Osteocyte (in vitro differentiated cells): ENCODE results near the gene CBY2. TPM values are rescaled to one million over a fixed set of nuclear protein-coding genes. Genes with fewer than 3 reads are reported as not detected.

ENCODE experiments used
- DNase-seq: peaks from one replicate; pipeline ENCODE4 v3.0.0; 2021; ENCODE audit warnings: mixed read lengths; ENCODE audit not compliant: unreplicated experiment; ENCODE audit errors: extremely low spot score
- H3K27ac Mint-ChIP-seq: one replicate; pipeline ENCODE4 v1.8.0; 2021; ENCODE audit warnings: mild to moderate bottlenecking, mixed read lengths; ENCODE audit not compliant: unreplicated experiment
- H3K27me3 Mint-ChIP-seq: one replicate; pipeline ENCODE4 v1.8.0; 2021; ENCODE audit warnings: mixed read lengths; ENCODE audit not compliant: unreplicated experiment
- H3K36me3 Mint-ChIP-seq: one replicate; pipeline ENCODE4 v1.8.0; 2021; ENCODE audit warnings: mixed read lengths; ENCODE audit not compliant: unreplicated experiment
- H3K4me1 Mint-ChIP-seq: one replicate; pipeline ENCODE4 v1.8.0; 2021; ENCODE audit warnings: mixed read lengths; ENCODE audit not compliant: unreplicated experiment
- H3K4me3 Mint-ChIP-seq: one replicate; pipeline ENCODE4 v1.8.0; 2021; ENCODE audit warnings: mild to moderate bottlenecking, moderate library complexity, mixed read lengths; ENCODE audit not compliant: unreplicated experiment
- H3K9me3 Mint-ChIP-seq: one replicate; pipeline ENCODE4 v1.8.0; 2021; ENCODE audit warnings: mixed read lengths; ENCODE audit not compliant: unreplicated experiment
- CTCF ChIP-seq: fragments of 200-600 bp; sonication (generic); IDR thresholded peaks from 2 replicates; pipeline ENCODE4 v1.5.0; 2021; ENCODE audit warnings: antibody characterized with exemption, mild to moderate bottlenecking, moderate library complexity
- total RNA-seq: library from RNA; stranded (reverse); gene quantifications from 2 replicates; pipeline ENCODE4 v1.2.1, GENCODE V29; 2021

The CBY2 gene
- total RNA-seq, 1 donor from 2014 or later, result not detected

GRCh38 chr13:45742985-45743384, 40.9 kb downstream of the CBY2 start:
- Mint-ChIP-seq H3K36me3 (no peaks in the 10 kb centered on the region), H3K27ac (no peak overlapping the region), H3K4me3 (no peak overlapping the region), H3K9me3 (no peaks in the 10 kb centered on the region), H3K4me1 (no peaks in the 10 kb centered on the region), H3K27me3 (peaks cover 35% of the 10 kb centered on the region)
- no peak for DNase-seq
- TF ChIP-seq CTCF, result no peak

GRCh38 chr13:45744979-45745378, 42.9 kb downstream of the CBY2 start:
- no peak for TF ChIP-seq CTCF
- Mint-ChIP-seq H3K4me1 (no peaks in the 10 kb centered on the region), H3K9me3 (no peaks in the 10 kb centered on the region), H3K36me3 (no peaks in the 10 kb centered on the region), H3K4me3 (no peak overlapping the region), H3K27me3 (peaks cover 45% of the 10 kb centered on the region), H3K27ac (no peak overlapping the region)
- no peak for DNase-seq

GRCh38 chr13:45747071-45747470, 45.0 kb downstream of the CBY2 start:
- Mint-ChIP-seq H3K4me3 (no peak overlapping the region), H3K9me3 (no peaks in the 10 kb centered on the region), H3K36me3 (no peaks in the 10 kb centered on the region), H3K27me3 (peaks cover 35% of the 10 kb centered on the region), H3K27ac (no peak overlapping the region), H3K4me1 (no peaks in the 10 kb centered on the region)
- no peak for TF ChIP-seq CTCF
- DNase-seq, result no peak

- no peak for DNase-seq
- Mint-ChIP-seq H3K4me3 (no peak overlapping the region), H3K9me3 (no peaks in the 10 kb centered on the region), H3K27ac (no peak overlapping the region), H3K36me3 (no peaks in the 10 kb centered on the region), H3K4me1 (no peaks in the 10 kb centered on the region), H3K27me3 (peaks cover 25% of the 10 kb centered on the region)
- TF ChIP-seq CTCF, result no peak
These were observed 47.0 kb downstream of the CBY2 start for GRCh38 chr13:45748941-45749759.

- no peak for TF ChIP-seq CTCF
- no peak overlapping the region for H3K4me3 Mint-ChIP-seq
- H3K27me3 Mint-ChIP-seq, result peaks cover 11% of the 10 kb centered on the region
- H3K27ac Mint-ChIP-seq, result no peak overlapping the region
- DNase-seq, result no peak
- no peaks in the 10 kb centered on the region for H3K9me3 Mint-ChIP-seq
- no peaks in the 10 kb centered on the region for H3K36me3 Mint-ChIP-seq
- H3K4me1 Mint-ChIP-seq, result no peaks in the 10 kb centered on the region
These were observed 48.4 kb downstream of the CBY2 start for GRCh38 chr13:45750566-45750965.
